K562 (cell line): ENCODE measurements around the gene ERVMER34-1. TPM values are rescaled to one million over a fixed set of nuclear protein-coding genes. Genes with fewer than 3 reads are reported as not detected.

ENCODE experiments used
- CBX1 ChIP-seq: sonication (generic); IDR thresholded peaks from 2 replicates; pipeline ENCODE4 v1.6.1; 2016; ENCODE audit warnings: antibody characterized with exemption, low read depth, mild to moderate bottlenecking
- CREB5 ChIP-seq: fragments of 250-450 bp; sonication (Bioruptor Pico); IDR thresholded peaks from 2 replicates; pipeline ENCODE4 v1.5.0; 2020; ENCODE audit warnings: mild to moderate bottlenecking
- DDX20 ChIP-seq: fragments of 450-650 bp; IDR thresholded peaks from 2 replicates; pipeline ENCODE4 v1.6.1; 2016; ENCODE audit warnings: missing genetic modification characterization, low read depth, mild to moderate bottlenecking, missing compliant biosample characterization, moderate library complexity
- GABPB1 ChIP-seq: sonication (generic); formaldehyde crosslinking; IDR thresholded peaks from 2 replicates; pipeline ENCODE4 v1.8.0; 2022; ENCODE audit warnings: mild to moderate bottlenecking, missing genetic modification reagents
- HCFC1 ChIP-seq: IDR thresholded peaks from 2 replicates; pipeline ENCODE4 v1.6.1; 2012; ENCODE audit warnings: low read depth, low read length, improper control_type of control experiment
- ILK ChIP-seq: fragments of 450-650 bp; IDR thresholded peaks from 2 replicates; pipeline ENCODE4 v1.6.1; 2016; ENCODE audit warnings: missing genetic modification characterization, low read depth, mild to moderate bottlenecking, missing compliant biosample characterization, moderate library complexity, borderline replicate concordance
- JUN ChIP-seq, 2 experiments: sonication (generic) in 1 of 2; formaldehyde crosslinking in 1 of 2; IDR thresholded peaks; 2 replicates each; pipeline versions ENCODE4 v1.6.1 to v1.8.0; 2012 to 2022; ENCODE audit warnings: borderline replicate concordance in 2 of 2, mild to moderate bottlenecking in 2 of 2, improper control_type of control experiment in 1 of 2, low read depth in 1 of 2, low read length in 1 of 2, missing genetic modification reagents in 1 of 2
- MBD2 ChIP-seq: sonication (generic); IDR thresholded peaks from 2 replicates; pipeline ENCODE4 v1.6.1; 2016; ENCODE audit warnings: low read depth, borderline replicate concordance
- MNT ChIP-seq, 2 experiments: fragments of 450-650 bp; conservative IDR thresholded peaks; 2 replicates each; pipeline ENCODE4 v1.6.1; 2017; ENCODE audit warnings: mild to moderate bottlenecking in 2 of 2, moderate library complexity in 2 of 2
- POLR2AphosphoS5 ChIP-seq: IDR thresholded peaks from 2 replicates; pipeline ENCODE4 v1.6.1; 2011; ENCODE audit warnings: mild to moderate bottlenecking, low read depth, low read length, moderate library complexity; ENCODE audit not compliant: control insufficient read depth, insufficient read depth
- PRMT5 ChIP-seq: sonication (generic); formaldehyde crosslinking; IDR thresholded peaks from 2 replicates; pipeline ENCODE4 v1.5.0; 2020; ENCODE audit warnings: missing genetic modification reagents
- RAD51 ChIP-seq: fragments of 450-650 bp; IDR thresholded peaks from 2 replicates; pipeline ENCODE4 v1.7.1; 2016; ENCODE audit warnings: low read depth, mild to moderate bottlenecking, borderline replicate concordance
- RBFOX2 ChIP-seq: fragments of 200-400 bp; formaldehyde crosslinking; IDR thresholded peaks from 2 replicates; pipeline ENCODE4 v1.6.1; 2017; ENCODE audit warnings: low read depth, mild to moderate bottlenecking, low read length, moderate library complexity
- RBM15 ChIP-seq: fragments of 200-400 bp; formaldehyde crosslinking; IDR thresholded peaks from 2 replicates; pipeline ENCODE4 v1.6.1; 2018; ENCODE audit warnings: mild to moderate bottlenecking, low read length, moderate library complexity; ENCODE audit not compliant: insufficient read depth
- SAFB ChIP-seq: fragments of 200-400 bp; formaldehyde crosslinking; IDR thresholded peaks from 2 replicates; pipeline ENCODE4 v1.6.1; 2017; ENCODE audit warnings: low read depth, low read length, borderline replicate concordance
- SMAD3 ChIP-seq: fragments of 450-650 bp; formaldehyde crosslinking; conservative IDR thresholded peaks from 2 replicates; pipeline ENCODE4 v1.4.0; 2020; ENCODE audit warnings: mild to moderate bottlenecking
- ZKSCAN3 ChIP-seq: fragments of 250-450 bp; sonication (Bioruptor Pico); IDR thresholded peaks from 2 replicates; pipeline ENCODE4 v1.4.0; 2020
- ZNF766 ChIP-seq: fragments of 200-800 bp; sonication (Bioruptor generic); conservative IDR thresholded peaks from 2 replicates; pipeline ENCODE4 v1.6.1; 2016; ENCODE audit warnings: missing genetic modification characterization, missing compliant biosample characterization
- polyA plus RNA-seq, 8 experiments: library from polyadenylated mRNA; depleted of rRNA in 4 of 8; stranded (reverse) in 5 of 8; unstranded in 3 of 8; fragments of >200 nt; fragmentation: Nextera tagmentation in 2 of 8; fragmentation: Illumina TruSeq in 1 of 8; extraction: Ambion mirVana in 2 of 8; extraction: Trizol in 1 of 8; gene quantifications; 2 replicates each; pipeline versions ENCODE4 v1.2.1 to v1.2.3, GENCODE V29; 2011 to 2014; ENCODE audit warnings: inconsistent platforms in 1 of 8, missing spikeins in 1 of 8
- total RNA-seq, 7 experiments: library from RNA; depleted of rRNA in 6 of 7; stranded (reverse); fragments of >200 nt in 6 of 7; fragmentation: Illumina TruSeq in 2 of 7; extraction: Trizol in 2 of 7; gene quantifications; 2 replicates each; pipeline versions ENCODE4 v1.2.1 to v1.2.3, GENCODE V29; 2011 to 2021; ENCODE audit warnings: low replicate concordance in 1 of 7
- TF ChIP-seq, protein P1 (sequence below), 3 experiments: fragments of 200-800 bp in 1 of 3; sonication (Bioruptor generic) in 1 of 3; sonication (generic) in 1 of 3; formaldehyde crosslinking in 1 of 3; IDR thresholded peaks; 2 replicates each; pipeline versions ENCODE4 v1.6.1 to v1.8.0; 2016 to 2022; ENCODE audit warnings: mild to moderate bottlenecking in 2 of 3, missing compliant biosample characterization in 2 of 3, missing genetic modification characterization in 2 of 3, missing genetic modification reagents in 1 of 3
- TF ChIP-seq, protein P2 (sequence below): sonication (generic); formaldehyde crosslinking; IDR thresholded peaks from 2 replicates; pipeline ENCODE4 v1.8.1; 2023; ENCODE audit warnings: mild to moderate bottlenecking, missing genetic modification reagents, moderate library complexity

The ERVMER34-1 gene
- total and polyA plus RNA-seq, 9 of the 15 experiments (the other 6 are each of a cell fraction or from before 2014, with no cell fraction given) = 0.04 to 0.57 (median 0.25) TPM

GRCh38 chr4:52712251-52713130 lies 38.7 kb downstream of the ERVMER34-1 start (continued):
- TF ChIP-seq CREB5 (CRISPR knock-in tag) = no peak
- peak; percentile 57 for TF ChIP-seq RAD51
- TF ChIP-seq PRMT5 (CRISPR knock-in tag) = no peak
- 0 out of 2 replicates have a peak, but pooled peaks have one; percentile 72 for TF ChIP-seq MBD2
- TF ChIP-seq ZNF766 (CRISPR knock-in tag) = no peak
- TF ChIP-seq GABPB1 = peak; percentile 25
- peak; percentile 79; the same call in 1 of the 2 replicates for TF ChIP-seq JUN (IDR thresholded peaks at IDR 0.05; ENCODE audit: borderline replicate concordance, low read depth, low read length)
- TF ChIP-seq JUN (CRISPR knock-in tag; IDR thresholded peaks at IDR 0.05; ENCODE audit: borderline replicate concordance) = peak; percentile 57; the same call in 1 of the 2 replicates
- peak; percentile 52; the same call in 1 of the 2 replicates for TF ChIP-seq HCFC1
- TF ChIP-seq, protein P1, sequence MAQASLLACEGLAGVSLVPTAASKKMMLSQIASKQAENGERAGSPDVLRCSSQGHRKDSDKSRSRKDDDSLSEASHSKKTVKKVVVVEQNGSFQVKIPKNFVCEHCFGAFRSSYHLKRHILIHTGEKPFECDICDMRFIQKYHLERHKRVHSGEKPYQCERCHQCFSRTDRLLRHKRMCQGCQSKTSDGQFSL (CRISPR knock-in tag; IDR thresholded peaks at IDR 0.05) = no peak
- TF ChIP-seq, protein P1 (tag; IDR thresholded peaks at IDR 0.05) = no peak
- peak; percentile 40; the same call in 1 of the 2 replicates for TF ChIP-seq SMAD3
- no peak for TF ChIP-seq RBM15
- TF ChIP-seq MNT (conservative IDR thresholded peaks at IDR 0.05) = peak; percentile 88 to 93
- no peak for TF ChIP-seq ILK
- 0 out of 2 replicates have a peak, but pooled peaks have one; percentile 39 for TF ChIP-seq CBX1
- peak; percentile 60; the same call in 1 of the 2 replicates for TF ChIP-seq SAFB
- no peak for TF ChIP-seq DDX20 (tag)
- peak; percentile 90 for TF ChIP-seq POLR2AphosphoS5
- TF ChIP-seq, protein P2, sequence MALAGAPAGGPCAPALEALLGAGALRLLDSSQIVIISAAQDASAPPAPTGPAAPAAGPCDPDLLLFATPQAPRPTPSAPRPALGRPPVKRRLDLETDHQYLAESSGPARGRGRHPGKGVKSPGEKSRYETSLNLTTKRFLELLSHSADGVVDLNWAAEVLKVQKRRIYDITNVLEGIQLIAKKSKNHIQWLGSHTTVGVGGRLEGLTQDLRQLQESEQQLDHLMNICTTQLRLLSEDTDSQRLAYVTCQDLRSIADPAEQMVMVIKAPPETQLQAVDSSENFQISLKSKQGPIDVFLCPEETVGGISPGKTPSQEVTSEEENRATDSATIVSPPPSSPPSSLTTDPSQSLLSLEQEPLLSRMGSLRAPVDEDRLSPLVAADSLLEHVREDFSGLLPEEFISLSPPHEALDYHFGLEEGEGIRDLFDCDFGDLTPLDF (CRISPR knock-in tag) = peak; percentile 42; the same call in 1 of the 2 replicates
- TF ChIP-seq RBFOX2 = peak; percentile 100
- no peak for TF ChIP-seq ZKSCAN3 (CRISPR knock-in tag)
